ENCODE results near the gene AKAP13.

DNA sequence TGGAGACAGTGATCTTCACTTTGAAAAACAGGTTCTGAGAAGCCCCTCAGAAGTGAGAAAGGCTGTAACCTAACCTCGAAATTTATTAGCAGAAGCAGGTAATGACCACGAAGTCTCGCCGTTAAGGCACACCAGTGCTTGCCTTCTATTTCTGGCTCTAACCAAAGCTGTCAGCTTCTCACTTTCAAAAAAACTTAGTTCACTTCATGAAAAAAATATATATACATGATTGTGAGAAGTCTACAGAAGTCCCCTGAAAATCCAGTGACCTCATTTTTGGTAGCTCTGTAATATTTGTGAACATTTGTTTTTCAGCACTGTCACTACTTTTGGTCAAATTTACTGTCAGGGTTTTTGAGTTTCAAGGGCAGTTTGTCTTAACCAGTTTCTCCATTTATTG lies 19.1 kb upstream of the AKAP13 start:
- TF ChIP-seq TAF1 (IDR thresholded peaks at IDR 0.05; ENCODE audit: low read depth): no peak
- TF ChIP-seq CTCF (IDR thresholded peaks at IDR 0.05; ENCODE audit: poor library complexity, severe bottlenecking): no peak
- TF ChIP-seq SMC3 (conservative IDR thresholded peaks at IDR 0.05; ENCODE audit: poor library complexity): no peak
- no peak for TF ChIP-seq EZH2 (IDR thresholded peaks at IDR 0.05; ENCODE audit: borderline replicate concordance, insufficient read depth, low read length, poor library complexity, severe bottlenecking)
- no peak for TF ChIP-seq RAD21 (conservative IDR thresholded peaks at IDR 0.05)

All from neural cell (in vitro differentiated cells).